ENCODE results near the gene ASZ1. TPM values are rescaled to one million over a fixed set of nuclear protein-coding genes. Genes with fewer than 3 reads are reported as not detected.

Gene ASZ1, protein sequence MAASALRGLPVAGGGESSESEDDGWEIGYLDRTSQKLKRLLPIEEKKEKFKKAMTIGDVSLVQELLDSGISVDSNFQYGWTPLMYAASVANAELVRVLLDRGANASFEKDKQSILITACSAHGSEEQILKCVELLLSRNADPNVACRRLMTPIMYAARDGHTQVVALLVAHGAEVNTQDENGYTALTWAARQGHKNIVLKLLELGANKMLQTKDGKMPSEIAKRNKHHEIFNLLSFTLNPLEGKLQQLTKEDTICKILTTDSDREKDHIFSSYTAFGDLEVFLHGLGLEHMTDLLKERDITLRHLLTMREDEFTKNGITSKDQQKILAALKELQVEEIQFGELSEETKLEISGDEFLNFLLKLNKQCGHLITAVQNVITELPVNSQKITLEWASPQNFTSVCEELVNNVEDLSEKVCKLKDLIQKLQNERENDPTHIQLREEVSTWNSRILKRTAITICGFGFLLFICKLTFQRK
- not detected in 5 replicates for total RNA-seq (2022; extraction: Qiagen RNA extraction)

GRCh38 chr7:117427258-117427701, at the start of gene ASZ1:
Gene ASZ1, minus strand, starts transcription at chr7:117427493. Its CDS starts 33 bp downstream, at chr7:117427460.

DNA sequence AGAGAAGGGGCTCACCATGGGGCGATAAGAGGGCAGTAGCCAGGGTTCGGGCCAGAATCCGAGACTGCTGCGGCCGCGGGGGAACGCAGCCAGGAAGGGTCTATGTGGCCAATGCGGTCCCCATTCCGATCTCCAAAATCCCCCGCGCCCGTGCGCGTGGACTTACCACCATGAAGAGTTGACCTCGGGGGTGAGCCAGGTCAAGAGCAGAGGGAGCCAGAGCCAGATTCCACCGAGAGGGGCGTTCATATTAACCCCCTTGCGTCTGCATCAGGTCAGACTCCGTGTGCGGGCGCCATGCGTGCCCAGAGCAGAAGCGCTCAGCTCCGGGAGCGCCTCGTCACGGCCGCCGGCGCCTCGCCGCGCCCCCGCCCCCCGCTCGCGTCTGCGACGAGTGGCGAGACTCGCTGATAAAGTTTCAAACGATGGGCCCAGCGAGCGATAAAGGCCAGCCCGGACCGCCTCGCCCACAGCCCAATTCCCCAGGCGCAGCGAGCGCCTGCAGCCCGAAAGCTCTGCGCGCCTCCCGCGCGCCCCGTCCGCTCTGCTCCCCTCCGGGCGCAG, 104.5 kb downstream of the ASZ1 start, which contains the start of gene WNT2:
WNT2 (minus strand) TSS at position 318 of the 564 bp plus-strand sequence; CDS start at position 249, 69 bp downstream.

Other genes with a start within 250 kb of the ASZ1 start
- 0.02 TPM in 1 of 5 replicates, not detected in the others for gene WNT2, start 104.4 kb downstream of the ASZ1 start, total RNA-seq (2022; extraction: Qiagen RNA extraction)
- 0.03 to 0.08 TPM in 2 of 5 replicates, not detected in the others for gene CFTR, start 52.5 kb upstream of the ASZ1 start, total RNA-seq (2022; extraction: Qiagen RNA extraction)

All from A549 treated with Hydrocortisone at 1 μM for 4 hours (cell line).